Bronchial epithelial cell (primary cell): ENCODE data around the gene ABLIM2. TPM values are rescaled to one million over a fixed set of nuclear protein-coding genes. Genes with fewer than 3 reads are reported as not detected.

Experiments used
- DNase-seq: peaks from one replicate; pipeline ENCODE4 v3.0.0-alpha.2; 2010; ENCODE audit warnings: low read depth
- FAIRE-seq: peaks from 2 replicates; lab custom pipeline; 2011; peaks lifted over from hg19 to GRCh38; lab: Jason Lieb, UNC
- H3K27me3 ChIP-seq: 2 replicates; pipeline ENCODE4 v1.5.1; 2011; ENCODE audit warnings: low read length; ENCODE audit not compliant: control insufficient read depth, insufficient read depth
- H3K36me3 ChIP-seq: 2 replicates; pipeline ENCODE4 v1.5.1; 2011; ENCODE audit warnings: low read length; ENCODE audit not compliant: control insufficient read depth, insufficient read depth
- H3K4me3 ChIP-seq: 2 replicates; pipeline ENCODE4 v1.5.1; 2011; ENCODE audit warnings: mild to moderate bottlenecking, low read depth, low read length, control low read depth
- total RNA-seq: library from RNA; depleted of rRNA; stranded (reverse); fragments of >200 nt; gene quantifications from 2 replicates; pipeline ENCODE4 v1.2.1, GENCODE V29; 2014
- TF ChIP-seq, protein P1 (sequence below): IDR thresholded peaks from 2 replicates; pipeline ENCODE4 v1.5.1; 2011; ENCODE audit warnings: mild to moderate bottlenecking, moderate library complexity, low read length, control low read depth, inconsistent platforms; ENCODE audit not compliant: insufficient read depth, severe bottlenecking

The ABLIM2 gene
- total RNA-seq, result 1.1 and 2.8 TPM in 2 replicates

DNA sequence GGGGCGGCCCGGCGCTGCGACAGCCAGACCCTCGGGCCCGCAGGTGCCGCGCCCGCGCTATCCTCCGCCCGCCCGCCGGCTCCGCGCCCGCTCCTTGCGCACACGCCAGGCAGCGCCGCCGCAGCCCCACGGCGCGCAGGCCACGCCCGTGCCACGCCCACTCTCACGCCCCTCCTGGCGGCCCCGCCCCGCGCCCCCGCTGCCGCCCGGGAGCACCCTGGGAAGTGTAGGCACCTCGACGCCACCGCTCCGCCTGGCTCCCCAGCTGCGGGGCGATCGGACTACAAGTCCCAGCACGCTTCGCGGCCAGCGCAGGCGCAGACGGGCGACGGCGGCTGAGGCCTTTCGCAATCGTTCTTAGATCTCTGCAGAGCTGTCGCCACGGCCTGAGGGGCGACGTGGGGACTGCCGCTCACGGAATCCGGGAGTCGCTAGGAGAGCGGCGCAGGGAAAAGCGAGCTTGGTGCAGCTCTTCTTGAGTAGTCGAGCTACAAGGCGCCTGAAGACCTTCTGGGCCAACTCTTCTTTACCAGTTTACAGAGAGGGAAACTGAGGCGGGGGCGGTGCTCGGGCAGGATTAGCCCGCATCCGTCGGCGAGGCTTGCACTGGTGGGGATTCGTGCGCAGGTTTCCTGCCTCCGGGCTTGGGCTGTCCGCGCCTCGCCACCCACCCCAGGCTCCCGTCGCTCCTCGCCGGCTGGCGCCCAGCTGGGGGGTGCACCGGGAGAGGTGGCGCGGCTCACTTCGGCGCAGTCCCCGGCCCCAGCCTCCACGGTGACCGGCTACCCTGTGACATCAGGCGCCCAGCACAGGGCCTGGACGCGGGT, at the start of gene ABLIM2:
ABLIM2 (minus strand) TSS at position 104 of the 827 bp plus-strand sequence. CDS start 124 bp downstream, outside the sequence.
- peak within 1 kb of the TSS; percentile 74 for H3K4me3 ChIP-seq
- H3K36me3 ChIP-seq, result no peaks in the 10 kb centered on the region
- TF ChIP-seq, protein P1, sequence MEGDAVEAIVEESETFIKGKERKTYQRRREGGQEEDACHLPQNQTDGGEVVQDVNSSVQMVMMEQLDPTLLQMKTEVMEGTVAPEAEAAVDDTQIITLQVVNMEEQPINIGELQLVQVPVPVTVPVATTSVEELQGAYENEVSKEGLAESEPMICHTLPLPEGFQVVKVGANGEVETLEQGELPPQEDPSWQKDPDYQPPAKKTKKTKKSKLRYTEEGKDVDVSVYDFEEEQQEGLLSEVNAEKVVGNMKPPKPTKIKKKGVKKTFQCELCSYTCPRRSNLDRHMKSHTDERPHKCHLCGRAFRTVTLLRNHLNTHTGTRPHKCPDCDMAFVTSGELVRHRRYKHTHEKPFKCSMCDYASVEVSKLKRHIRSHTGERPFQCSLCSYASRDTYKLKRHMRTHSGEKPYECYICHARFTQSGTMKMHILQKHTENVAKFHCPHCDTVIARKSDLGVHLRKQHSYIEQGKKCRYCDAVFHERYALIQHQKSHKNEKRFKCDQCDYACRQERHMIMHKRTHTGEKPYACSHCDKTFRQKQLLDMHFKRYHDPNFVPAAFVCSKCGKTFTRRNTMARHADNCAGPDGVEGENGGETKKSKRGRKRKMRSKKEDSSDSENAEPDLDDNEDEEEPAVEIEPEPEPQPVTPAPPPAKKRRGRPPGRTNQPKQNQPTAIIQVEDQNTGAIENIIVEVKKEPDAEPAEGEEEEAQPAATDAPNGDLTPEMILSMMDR, result no peak
- DNase-seq (peak; percentile 88), FAIRE-seq (no peak)
- H3K27me3 ChIP-seq, result peaks cover 5% of the 10 kb centered on the region

DNA sequence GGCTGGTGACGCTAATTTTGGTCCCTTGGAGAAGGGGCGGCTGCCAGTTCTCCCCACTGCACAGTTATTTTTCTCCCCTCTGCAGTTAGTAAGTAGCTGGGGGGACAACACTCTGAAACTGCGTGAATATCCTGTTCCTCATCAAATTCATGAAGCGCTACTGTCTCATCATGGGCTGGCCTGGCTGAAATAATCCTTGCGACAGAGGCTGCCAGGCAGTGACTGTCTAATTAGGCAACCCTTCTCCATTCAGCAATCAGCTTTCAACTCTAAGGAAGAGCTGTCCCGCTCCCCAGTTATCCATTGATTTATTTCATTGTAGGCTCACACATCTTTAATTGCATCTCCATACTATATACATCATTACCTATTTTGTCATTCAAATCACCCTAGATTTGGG, 48.7 kb upstream of the ABLIM2 start:
- FAIRE-seq (no peak), DNase-seq (no peak)
- TF ChIP-seq, protein P1, result no peak
- Histone ChIP-seq H3K27me3 (no peaks in the 10 kb centered on the region), H3K4me3 (no peak overlapping the region), H3K36me3 (peaks cover 36% of the 10 kb centered on the region)

DNA sequence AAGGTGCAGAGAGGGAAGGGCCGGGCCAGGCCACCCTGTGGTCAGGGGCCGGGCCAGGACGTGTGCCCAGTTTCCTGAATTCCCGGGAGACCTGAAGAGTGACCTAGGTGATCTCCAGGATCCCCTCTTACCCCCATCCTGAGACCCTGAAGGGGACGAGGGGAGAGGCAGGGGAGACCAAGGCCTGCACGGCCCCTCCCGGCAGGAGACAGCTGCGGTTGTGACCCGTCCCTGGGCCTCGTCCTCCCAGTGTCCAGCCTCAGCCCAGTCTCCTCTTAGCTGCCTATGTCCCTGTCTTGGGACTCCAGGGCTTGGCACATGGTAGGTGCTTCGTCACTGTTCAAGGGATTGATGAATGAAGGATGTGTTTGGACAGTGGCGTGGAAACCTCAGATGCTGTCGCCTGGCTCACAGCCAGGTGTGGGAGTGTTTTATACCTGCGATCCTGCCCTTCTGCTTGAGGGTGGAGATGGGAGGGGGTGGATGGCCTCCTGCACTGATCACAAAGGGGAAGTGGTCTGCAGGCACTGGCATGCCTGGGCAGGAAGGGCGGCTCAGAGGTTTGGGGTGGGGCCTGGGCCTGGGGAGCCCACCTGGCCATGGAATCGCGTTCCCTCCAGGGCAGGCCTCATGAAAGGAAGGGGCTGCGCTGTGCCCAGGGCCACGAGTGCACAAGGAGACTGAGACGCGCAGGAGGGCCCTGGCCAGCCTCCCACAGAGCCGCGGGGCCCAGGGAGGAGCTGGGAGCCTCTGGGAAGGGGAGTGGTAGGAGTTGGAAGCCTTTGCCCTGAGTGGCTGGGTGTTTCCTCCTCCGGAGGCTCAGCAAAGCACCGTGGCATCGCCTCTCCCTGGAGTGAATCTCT, 47.4 kb upstream of the ABLIM2 start:
- Histone ChIP-seq H3K4me3 (no peak overlapping the region), H3K27me3 (no peaks in the 10 kb centered on the region), H3K36me3 (peaks cover 44% of the 10 kb centered on the region)
- TF ChIP-seq, protein P1, result no peak
- FAIRE-seq (peak; percentile 84), DNase-seq (peak; percentile 90)

DNA sequence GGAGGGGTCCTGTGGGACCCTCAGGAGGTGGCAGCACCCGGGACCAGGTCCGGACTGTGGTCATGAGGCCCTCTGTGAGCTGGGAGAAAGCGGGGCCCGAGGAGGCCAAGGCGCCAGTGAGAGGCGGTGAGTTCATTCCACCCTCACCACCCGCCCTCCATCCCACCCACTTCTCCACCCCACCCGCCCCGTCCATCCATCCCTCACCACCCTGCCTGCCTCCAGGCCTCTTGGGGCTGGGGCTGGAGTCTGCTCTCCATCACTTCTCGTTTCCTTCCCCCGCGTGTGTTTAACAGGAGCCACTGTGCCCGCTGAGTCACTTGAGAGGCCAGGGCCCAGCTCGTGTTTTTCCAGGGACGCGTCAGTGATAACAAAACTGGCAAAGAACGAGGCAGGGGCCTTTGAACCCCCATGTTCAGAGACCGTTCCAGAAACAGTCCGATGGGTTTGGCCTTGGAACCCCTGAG, 46.7 kb upstream of the ABLIM2 start:
- Histone ChIP-seq H3K27me3 (no peaks in the 10 kb centered on the region), H3K4me3 (no peak overlapping the region), H3K36me3 (peaks cover 45% of the 10 kb centered on the region)
- TF ChIP-seq, protein P1, result no peak
- DNase-seq (no peak), FAIRE-seq (no peak)

DNA sequence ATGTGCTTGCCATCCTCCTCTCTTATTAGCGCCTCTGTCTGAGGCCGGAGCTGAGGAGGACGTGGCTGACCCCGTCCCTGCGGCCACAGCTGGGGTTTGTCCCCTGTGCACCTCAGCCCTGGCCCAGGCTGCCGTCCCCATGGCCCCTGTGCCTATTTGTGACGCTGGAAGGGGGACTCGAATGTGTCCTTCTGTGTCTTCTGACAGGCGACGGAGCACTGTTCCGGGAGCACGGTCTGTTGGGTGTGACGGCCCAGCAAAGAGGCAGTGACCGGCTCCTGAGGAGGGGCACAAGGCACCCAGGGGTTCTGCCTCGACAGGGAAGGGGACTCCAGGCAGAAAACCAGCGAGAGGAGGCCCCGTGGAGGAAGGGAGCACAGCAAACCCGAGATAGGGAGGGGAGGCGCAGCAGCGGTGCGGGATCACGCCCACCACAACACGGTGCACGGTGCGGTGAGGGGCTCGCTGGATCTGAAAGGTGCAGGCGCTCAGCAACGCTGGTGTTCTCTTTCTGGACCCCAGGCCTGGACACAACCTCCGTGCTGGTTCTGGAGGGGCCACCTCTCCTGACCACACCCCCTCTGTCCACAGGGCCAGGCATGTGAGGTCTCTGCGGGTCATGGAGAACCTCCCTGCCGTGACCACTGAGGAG, 46.1 kb upstream of the ABLIM2 start:
- TF ChIP-seq, protein P1, result no peak
- Histone ChIP-seq H3K27me3 (no peaks in the 10 kb centered on the region), H3K36me3 (peaks cover 46% of the 10 kb centered on the region), H3K4me3 (no peak overlapping the region)
- FAIRE-seq, result no peak
- no peak for DNase-seq
